Measurements from ENCODE around the gene MORN1. TPM values are rescaled to one million over a fixed set of nuclear protein-coding genes. Genes with fewer than 3 reads are reported as not detected.

The MORN1 gene
- total RNA-seq, 3 donors from 2014 or later = 6.4 to 7.0 (median 6.7) TPM

DNA sequence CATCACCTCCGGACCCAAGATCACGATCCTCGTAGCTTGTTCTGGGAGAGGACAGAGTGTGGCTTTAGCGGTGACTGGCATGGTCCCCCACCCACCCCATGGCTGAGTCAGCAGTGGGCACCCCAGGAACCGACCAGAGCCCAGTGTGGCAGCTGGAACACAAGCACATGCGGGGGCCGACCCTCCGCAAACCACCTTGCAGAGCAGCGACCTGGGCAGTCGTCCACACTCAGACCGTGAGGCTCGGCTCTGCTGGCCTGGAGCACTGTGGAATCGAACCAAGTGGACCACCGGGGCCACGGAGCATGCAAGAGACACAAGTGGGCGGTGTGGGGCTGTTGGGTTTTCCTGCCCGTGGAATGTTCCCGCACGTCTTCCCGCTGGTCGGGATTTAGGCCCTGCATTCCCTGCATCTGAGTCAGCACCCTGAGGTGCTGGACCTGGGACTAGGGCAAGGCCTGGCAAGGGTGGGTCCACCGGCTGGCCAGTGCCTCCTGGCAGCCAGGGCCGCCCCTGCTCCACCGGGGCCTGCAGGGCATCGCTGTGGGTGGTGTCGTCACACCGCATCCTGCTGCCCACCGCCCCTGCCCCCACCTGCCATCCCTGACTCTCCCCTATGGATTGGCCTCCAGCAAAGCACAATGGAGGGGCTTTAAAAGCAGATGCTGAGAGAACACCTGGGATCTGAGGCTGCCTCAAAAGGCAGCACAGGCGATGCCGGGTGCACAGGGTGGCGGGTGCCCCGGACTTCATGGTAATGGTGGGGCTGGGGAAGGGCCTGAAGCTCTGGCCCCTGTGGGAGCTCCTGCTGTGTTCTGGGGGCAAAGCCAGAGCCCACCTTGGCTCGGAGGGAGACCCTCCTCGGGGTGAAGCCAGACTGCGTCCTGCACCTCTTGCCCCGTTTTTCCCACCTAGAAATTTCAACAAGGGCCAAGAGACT lies 18.5 kb downstream of the MORN1 start:
- ATAC-seq = no peak
- Mint-ChIP-seq H3K4me3 (no peak overlapping the region), H3K4me1 (ENCODE audit: low read depth) (no peaks in the 10 kb centered on the region), H3K36me3 (ENCODE audit: insufficient read depth) (no peaks in the 10 kb centered on the region), H3K9me3 (no peaks in the 10 kb centered on the region), H3K27me3 (ENCODE audit: low read depth) (no peaks in the 10 kb centered on the region)
- DNase-seq = no peak

DNA sequence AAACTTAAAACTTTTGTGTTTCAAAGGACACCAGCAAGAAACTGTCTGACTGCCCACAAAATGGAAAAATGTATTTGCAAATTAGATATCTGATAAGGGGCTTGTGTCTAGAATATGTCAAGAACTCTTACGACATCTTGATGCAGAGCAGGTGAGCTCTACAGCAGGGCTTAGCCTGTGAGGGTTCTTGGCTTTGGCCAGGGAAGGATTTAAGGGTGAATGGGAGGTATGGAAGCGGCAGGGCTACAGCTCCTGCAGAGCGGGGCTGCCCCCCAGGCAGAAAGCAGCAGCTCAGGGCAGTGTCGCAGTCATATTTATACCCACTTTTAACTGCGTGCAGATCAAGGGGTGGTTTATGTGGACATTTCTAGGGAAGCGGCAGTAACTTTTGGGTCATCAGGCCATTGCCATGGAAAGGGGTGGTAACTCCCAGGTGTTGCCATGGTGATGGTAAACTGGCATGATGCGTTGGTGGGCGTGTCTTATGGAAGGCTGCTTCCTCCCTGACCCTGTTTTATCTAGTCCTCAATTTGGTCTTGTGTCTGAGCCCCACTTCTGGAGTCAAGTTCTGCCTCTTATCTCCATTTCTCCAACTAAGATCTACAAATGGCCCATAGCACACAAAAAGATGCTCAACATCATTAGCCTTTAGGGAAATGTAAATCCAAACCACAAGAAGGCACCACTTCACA lies 23.2 kb downstream of the MORN1 start:
- Mint-ChIP-seq H3K4me1 (ENCODE audit: low read depth) (no peaks in the 10 kb centered on the region), H3K27me3 (ENCODE audit: low read depth) (no peaks in the 10 kb centered on the region), H3K36me3 (ENCODE audit: insufficient read depth) (peaks cover 4% of the 10 kb centered on the region), H3K4me3 (no peak overlapping the region), H3K9me3 (peaks cover 5% of the 10 kb centered on the region)
- ATAC-seq = no peak
- no peak for DNase-seq

DNA sequence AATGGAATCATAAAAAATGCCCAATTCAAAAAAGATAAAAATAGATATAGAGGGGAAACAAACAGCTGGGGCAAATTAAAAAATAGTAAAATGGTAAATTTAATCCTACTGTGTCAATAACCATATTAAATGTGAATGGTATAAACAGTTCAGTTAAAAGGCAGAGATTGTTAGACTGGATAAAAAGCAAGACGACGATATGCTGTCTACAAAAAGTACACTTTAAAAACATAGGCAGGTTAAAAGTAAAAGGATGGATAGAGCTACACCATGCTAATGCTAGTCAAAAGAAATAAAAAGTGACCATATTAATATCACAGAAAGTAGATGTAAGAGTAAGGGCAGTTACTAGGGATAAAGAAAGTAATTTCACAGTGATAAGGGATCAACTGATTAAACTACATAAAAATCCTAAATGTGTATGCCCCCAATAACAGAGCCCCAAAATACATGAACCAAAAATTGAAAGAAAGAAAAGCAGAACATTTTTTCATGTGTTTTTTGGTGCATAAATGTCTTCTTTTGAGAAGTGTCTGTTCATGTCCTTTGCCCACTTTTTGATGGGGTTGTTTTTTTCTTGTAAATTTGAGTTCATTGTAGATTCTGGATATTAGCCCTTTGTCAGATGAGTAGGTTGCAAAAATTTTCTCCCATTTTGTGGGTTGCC lies 27.4 kb downstream of the MORN1 start:
- Mint-ChIP-seq H3K4me3 (no peak overlapping the region), H3K27me3 (ENCODE audit: low read depth) (no peaks in the 10 kb centered on the region), H3K36me3 (ENCODE audit: insufficient read depth) (peaks cover 7% of the 10 kb centered on the region), H3K9me3 (peaks cover 8% of the 10 kb centered on the region), H3K4me1 (ENCODE audit: low read depth) (no peaks in the 10 kb centered on the region)
- DNase-seq (no peak), ATAC-seq (no peak)

DNA sequence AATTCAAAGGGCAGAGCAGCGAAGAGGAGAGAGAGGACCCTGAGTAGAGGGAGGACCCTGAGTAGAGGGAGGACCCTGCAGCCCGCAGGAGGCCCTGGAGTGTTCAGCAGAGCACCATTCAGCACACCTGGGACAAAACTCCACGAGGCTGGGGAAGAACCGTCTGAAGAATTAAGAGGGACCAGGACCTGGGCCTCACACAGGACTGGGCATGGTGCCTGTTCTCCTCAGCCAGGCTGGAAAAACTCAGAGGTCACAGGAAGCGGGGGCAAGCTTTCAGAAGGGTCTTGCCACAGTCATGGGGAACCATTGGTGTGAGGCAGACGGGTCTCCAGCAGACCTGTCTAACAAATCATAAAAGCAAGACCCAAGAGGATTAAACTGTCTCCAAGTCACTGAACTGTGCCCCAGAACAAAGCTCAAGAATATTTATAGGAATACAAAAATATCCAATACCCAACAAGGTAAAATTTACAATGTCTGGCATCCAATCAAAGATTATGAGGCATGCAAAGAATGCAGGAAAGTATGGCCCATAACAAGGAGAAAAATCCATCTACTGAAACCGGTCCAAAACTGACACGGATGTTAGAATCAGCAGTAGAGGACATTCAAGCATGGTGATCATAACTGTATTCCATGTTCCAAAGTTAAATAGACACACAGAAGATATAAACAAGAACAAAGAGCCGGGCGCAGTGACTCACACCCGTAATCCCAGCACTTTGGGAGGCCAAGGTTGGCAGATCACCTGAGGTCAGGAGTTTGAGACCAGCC lies 30.6 kb downstream of the MORN1 start:
- Mint-ChIP-seq H3K4me1 (ENCODE audit: low read depth) (no peaks in the 10 kb centered on the region), H3K27me3 (ENCODE audit: low read depth) (no peaks in the 10 kb centered on the region), H3K36me3 (ENCODE audit: insufficient read depth) (peaks cover 7% of the 10 kb centered on the region), H3K4me3 (no peak overlapping the region), H3K9me3 (peaks cover 8% of the 10 kb centered on the region)
- ATAC-seq = no peak
- DNase-seq = no peak

DNA sequence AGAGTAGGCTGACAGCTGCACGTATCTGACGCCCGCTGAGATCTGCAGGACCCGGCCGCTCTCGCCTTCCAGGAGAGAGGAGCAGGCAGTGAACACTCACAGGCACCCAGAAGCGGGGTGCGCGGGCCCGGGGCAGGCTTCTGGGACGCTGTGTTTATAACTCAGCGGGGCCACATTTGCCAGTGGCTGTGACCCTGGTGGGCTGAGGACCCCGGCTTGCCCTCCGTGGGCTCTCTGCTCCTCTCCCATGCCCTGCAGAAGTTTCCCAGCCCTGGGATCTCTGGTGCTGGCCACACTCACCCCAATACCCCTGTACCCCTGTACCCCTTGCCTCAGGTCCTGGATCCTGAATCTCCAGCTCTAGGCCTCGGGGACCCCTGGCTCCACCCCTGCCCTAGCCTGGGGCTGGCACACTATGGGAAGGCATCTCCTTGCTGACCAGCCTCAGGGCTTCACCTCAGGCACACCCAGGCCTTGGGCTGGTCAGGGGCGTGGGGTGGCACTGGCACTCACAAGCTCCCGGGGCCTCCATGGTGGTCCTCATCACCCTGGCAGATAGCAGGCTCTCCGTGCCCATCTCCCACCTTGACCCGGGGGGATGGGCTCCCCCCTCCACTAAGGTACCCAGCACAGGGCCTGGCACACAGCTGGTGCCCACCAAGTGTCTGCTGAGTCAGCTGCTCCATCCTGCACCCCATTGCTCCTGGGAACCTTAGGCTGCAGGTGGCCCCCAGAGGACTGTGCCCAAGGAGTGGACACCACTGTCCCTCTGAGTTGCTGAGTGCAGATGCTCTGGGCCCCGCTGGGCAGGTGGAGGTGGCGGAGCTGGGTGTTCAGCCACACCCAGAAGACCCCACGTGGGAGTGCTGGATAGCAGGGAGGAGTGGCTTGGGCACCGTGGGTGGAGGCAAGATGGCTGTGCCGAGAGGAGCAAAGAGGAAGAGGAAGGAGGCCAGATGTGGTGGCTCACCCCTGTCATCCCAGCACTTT lies 32.4 kb downstream of the MORN1 start:
- H3K9me3 Mint-ChIP-seq = peaks cover 6% of the 10 kb centered on the region
- H3K4me1 Mint-ChIP-seq (ENCODE audit: low read depth) = no peaks in the 10 kb centered on the region
- no peak overlapping the region for H3K4me3 Mint-ChIP-seq
- DNase-seq (no peak), ATAC-seq (no peak)
- H3K27me3 Mint-ChIP-seq (ENCODE audit: low read depth) = no peaks in the 10 kb centered on the region
- H3K36me3 Mint-ChIP-seq (ENCODE audit: insufficient read depth) = peaks cover 5% of the 10 kb centered on the region

DNA sequence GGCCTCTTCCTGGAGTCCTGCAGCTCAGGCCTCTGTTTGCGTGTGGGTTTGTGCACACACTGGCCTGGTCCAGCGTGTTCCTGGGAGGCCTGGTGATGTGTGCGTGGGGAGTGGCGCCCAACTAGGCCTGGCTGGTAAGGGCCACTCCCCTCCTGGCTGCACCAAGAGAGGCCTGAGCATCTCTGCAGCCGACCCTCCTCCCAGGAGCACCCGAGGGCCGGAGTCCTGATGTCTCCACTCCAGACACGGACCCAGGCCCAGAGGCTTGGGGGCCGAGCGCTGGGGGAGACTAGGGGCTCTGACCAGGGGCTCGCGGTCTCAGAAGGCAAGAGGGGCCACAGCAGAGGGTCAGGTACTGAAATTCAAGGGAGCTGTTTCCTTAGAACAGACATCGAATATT lies 33.3 kb downstream of the MORN1 start:
- peaks cover 2% of the 10 kb centered on the region for H3K36me3 Mint-ChIP-seq (ENCODE audit: insufficient read depth)
- DNase-seq (no peak), ATAC-seq (no peak)
- H3K4me1 Mint-ChIP-seq (ENCODE audit: low read depth) = no peaks in the 10 kb centered on the region
- H3K9me3 Mint-ChIP-seq = peaks cover 3% of the 10 kb centered on the region
- H3K27me3 Mint-ChIP-seq (ENCODE audit: low read depth) = no peaks in the 10 kb centered on the region
- H3K4me3 Mint-ChIP-seq = no peak overlapping the region

DNA sequence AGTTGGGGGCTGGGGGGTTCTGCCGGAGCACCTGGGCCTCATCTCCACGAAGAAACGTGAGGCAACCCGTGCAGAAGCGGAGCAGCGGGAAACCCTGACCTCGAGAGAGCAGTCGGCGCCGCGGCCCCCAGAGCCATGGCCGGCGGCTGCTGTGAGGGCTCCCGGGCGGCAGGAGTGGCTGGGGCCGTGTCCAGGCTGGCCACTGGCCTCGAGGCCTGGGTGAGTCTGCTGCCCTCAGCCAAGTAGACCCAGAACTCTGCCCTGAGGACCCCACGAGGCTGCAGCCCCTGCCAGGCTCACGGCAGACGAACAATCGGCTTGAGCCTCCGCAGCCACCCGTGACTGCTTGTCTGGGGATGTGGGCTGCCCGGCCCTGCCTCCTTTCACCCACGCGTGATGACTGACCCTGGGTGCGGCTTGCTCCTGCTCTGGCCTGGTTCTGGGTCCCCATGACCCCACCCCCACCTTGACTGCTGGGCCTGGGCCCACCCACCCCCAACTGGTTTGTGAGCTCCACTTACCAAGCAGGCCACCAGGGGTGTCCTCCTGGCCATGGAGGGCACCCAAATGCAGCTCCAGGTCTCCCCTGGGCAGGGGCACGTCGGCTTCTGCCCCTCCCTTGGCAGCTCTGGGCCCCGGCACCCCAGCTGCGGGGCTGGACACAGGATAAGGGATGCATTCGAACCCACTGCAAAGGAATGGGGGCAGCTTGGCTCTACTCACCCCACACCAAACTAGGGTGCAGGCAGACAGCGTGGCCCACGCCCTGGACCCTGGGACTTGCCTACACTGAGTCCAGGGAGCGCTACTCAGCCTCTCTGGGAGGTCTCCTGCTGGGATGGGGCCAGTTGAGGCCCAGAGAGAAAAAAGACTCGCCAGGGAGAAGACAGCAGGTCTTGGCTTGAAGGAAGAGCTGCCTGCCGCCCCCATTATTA lies 34.2 kb downstream of the MORN1 start:
- H3K36me3 Mint-ChIP-seq (ENCODE audit: insufficient read depth) = peaks cover 1% of the 10 kb centered on the region
- no peaks in the 10 kb centered on the region for H3K4me1 Mint-ChIP-seq (ENCODE audit: low read depth)
- no peak for DNase-seq
- H3K9me3 Mint-ChIP-seq = peaks cover 1% of the 10 kb centered on the region
- H3K4me3 Mint-ChIP-seq = no peak overlapping the region
- no peaks in the 10 kb centered on the region for H3K27me3 Mint-ChIP-seq (ENCODE audit: low read depth)
- ATAC-seq = no peak

DNA sequence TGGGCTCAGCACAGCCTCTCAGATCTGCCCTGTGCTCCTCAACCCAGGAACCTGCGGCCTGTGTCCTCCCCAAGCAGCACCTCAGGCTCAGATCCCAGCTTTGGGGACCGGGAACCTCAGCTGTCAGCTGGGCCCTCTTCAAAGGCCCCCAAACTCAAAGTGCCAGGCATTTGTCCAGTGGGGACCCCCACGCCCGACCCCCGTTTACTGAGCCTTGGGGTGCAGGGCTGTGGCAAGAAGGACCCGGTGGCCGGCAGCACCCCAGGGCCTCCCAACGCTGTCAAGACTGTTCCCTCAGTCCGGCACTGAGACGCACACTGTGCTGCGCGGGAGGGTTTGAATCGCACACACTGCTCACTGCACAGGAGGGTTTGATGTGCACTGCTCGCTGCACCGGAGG lies 35.0 kb downstream of the MORN1 start:
- Mint-ChIP-seq H3K4me1 (ENCODE audit: low read depth) (no peaks in the 10 kb centered on the region), H3K9me3 (no peaks in the 10 kb centered on the region), H3K36me3 (ENCODE audit: insufficient read depth) (no peaks in the 10 kb centered on the region), H3K4me3 (no peak overlapping the region), H3K27me3 (ENCODE audit: low read depth) (no peaks in the 10 kb centered on the region)
- no peak for DNase-seq
- no peak for ATAC-seq

DNA sequence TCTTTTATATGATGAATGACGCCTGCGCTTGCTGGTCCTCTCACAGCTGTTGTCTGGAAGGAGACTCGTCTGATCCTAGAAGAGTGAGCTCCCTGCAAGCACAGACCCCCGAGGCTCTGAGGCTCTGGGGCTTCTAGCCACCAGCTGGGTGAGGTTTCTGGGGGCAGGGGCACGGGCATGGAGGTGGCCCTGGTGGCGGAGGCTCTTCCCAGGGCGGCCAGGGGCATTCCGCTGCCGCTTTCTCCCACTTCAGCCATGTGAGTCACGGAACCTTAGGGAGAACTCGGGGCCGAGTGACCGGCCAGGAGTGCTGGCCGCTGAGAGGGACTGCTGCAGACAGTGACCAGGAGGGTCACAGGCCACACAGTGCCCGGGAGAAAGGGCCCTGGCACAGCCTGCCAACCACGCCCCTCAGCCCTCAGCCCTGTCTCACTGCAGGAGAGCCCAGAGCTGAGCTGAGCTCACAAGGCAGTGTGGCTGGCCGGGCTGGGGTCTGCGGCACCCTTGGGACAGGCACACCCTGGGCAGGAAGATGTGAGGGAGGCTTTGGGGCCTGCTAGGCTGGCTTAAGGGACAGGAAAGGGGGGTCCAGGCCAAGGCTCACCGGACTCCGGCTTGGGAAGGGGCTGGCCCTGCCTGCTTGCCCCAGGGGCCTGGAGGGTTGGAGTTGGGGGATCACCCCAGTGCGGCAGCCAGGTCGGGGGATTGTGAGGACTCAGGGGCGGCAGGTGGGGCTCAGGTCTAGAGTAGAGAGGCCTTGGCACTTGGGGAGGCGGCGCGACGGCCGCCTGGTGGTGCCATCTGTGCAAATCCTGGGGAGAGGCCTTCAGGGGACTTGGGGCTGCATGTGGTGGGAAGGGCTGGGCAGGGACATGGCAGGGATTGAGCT lies 35.7 kb downstream of the MORN1 start:
- H3K9me3 Mint-ChIP-seq = no peaks in the 10 kb centered on the region
- H3K4me3 Mint-ChIP-seq = no peak overlapping the region
- no peaks in the 10 kb centered on the region for H3K4me1 Mint-ChIP-seq (ENCODE audit: low read depth)
- DNase-seq (no peak), ATAC-seq (no peak)
- no peaks in the 10 kb centered on the region for H3K36me3 Mint-ChIP-seq (ENCODE audit: insufficient read depth)
- H3K27me3 Mint-ChIP-seq (ENCODE audit: low read depth) = no peaks in the 10 kb centered on the region

DNA sequence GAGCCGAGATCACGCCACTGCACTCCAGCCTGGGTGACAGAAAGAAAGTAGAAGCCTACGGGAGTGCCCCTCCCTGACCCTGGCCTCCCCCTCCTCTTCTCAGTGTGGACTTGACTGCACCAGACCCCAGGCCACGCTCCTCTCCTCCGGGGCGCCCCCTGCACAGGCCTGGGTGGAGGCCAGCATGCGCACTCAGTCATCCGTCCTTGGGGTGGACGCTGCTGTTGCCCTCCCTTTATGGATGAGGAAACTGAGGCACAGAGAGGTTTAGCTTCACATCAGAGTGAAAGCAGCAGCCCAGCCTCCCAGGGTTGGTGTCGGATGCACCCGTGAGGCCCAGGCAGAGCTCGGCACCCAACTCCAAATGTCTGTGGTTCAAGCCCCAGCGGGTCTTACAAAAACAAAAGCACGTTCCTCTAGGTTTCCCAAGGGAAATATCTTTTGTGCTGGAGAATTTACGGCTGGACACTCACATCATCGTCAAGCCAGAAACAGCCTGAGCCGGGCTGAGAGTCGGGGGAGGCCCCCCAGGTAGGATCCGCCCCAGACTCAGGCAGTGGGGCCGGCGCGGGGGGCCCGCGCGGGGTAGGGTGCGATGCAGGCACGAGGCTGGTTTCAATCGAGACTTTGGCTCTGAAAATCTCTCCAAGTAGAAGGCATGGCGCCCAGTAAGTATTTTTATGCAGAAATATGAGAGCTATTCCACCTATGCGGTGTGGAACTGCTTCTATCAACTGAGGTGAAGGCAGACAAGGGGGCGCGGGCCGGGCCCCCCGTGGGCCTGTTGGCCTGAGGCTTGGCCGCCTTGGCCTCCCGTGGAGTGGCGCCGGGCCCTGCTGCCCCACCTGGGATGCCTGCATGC lies 36.6 kb downstream of the MORN1 start:
- no peak for ATAC-seq
- DNase-seq = no peak
- Mint-ChIP-seq H3K4me1 (ENCODE audit: low read depth) (no peaks in the 10 kb centered on the region), H3K9me3 (no peaks in the 10 kb centered on the region), H3K4me3 (no peak overlapping the region), H3K36me3 (ENCODE audit: insufficient read depth) (no peaks in the 10 kb centered on the region), H3K27me3 (ENCODE audit: low read depth) (no peaks in the 10 kb centered on the region)

Measured in activated T-cell treated with anti-CD3 and anti-CD28 coated beads, Interleukin-2, amount 50 U/mL, for 4 hours (primary cell).